ENCODE results near the gene SART1.
A peak's percentile ranks its signal among the peaks of the same experiment; 100 is the strongest.
"Not testable (repeated sequence)": the region's sequence is repeated elsewhere in the genome, so short reads cannot be mapped to it uniquely, and the experiment has no call there.

The SART1 gene

GRCh38 chr11:65981972-65982823 is 20.7 kb downstream of the SART1 start:
- no peak overlapping the region for H3K27ac ChIP-seq
- no peak overlapping the region for H3K4me3 ChIP-seq

GRCh38 chr11:65982824-65983588 is 21.5 kb downstream of the SART1 start:
- Histone ChIP-seq H3K4me3 (no peak overlapping the region), H3K27ac (no peak overlapping the region)

- Histone ChIP-seq H3K4me3 (no peak overlapping the region), H3K27ac (no peak overlapping the region)
Measured at GRCh38 chr11:65983589-65983987, 22.1 kb downstream of the SART1 start.

- no peak overlapping the region for H3K4me3 ChIP-seq
- H3K27ac ChIP-seq = no peak overlapping the region
Measured at GRCh38 chr11:65987336-65987735, 25.8 kb downstream of the SART1 start.

- H3K4me3 ChIP-seq = no peak overlapping the region
Measured at GRCh38 chr11:65988791-65989592, 27.5 kb downstream of the SART1 start.

GRCh38 chr11:65992056-65992455 is 30.5 kb downstream of the SART1 start:
- Histone ChIP-seq H3K4me3 (no peak overlapping the region), H3K27ac (no peak overlapping the region)

More at GRCh38 chr11:65988791-65989592, 27.5 kb downstream of the SART1 start:
- H3K27ac ChIP-seq = peak overlapping the region in 5 of 21 experiments; percentile 16 to 47 (median 37)

- Histone ChIP-seq H3K4me3 (no peak overlapping the region), H3K27ac (no peak overlapping the region)
Measured at GRCh38 chr11:65997286-65997685, 35.8 kb downstream of the SART1 start.

GRCh38 chr11:66001942-66002647 is 40.6 kb downstream of the SART1 start, which contains the start of the genes BANF1 and EIF1AD:
BANF1 (plus strand) TSS chr11:66002503; CDS start chr11:66003251, 748 bp downstream.
EIF1AD (minus strand) TSS chr11:66002157; CDS start chr11:66000389, 1,768 bp downstream.
- Histone ChIP-seq H3K27ac (peak within 1 kb of the TSS; percentile 43 to 98 (median 92)), H3K4me3 (peak within 1 kb of the TSS; percentile 54 to 96 (median 92))

- peak overlapping the region; percentile 43 to 98 (median 92) for H3K27ac ChIP-seq
- peak overlapping the region; percentile 54 to 96 (median 92) for H3K4me3 ChIP-seq
Measured at GRCh38 chr11:66002648-66003225, 41.2 kb downstream of the SART1 start.

GRCh38 chr11:66003291-66003690 is 41.8 kb downstream of the SART1 start:
- H3K4me3 ChIP-seq = peak overlapping the region; percentile 54 to 96 (median 92)
- H3K27ac ChIP-seq = peak overlapping the region in 16 of 21 experiments; percentile 86 to 98 (median 92)

- H3K27ac ChIP-seq = no peak overlapping the region
- no peak overlapping the region for H3K4me3 ChIP-seq
Measured at GRCh38 chr11:66004186-66004585, 42.7 kb downstream of the SART1 start.

GRCh38 chr11:66006134-66006890 is 44.8 kb downstream of the SART1 start:
- H3K27ac ChIP-seq = peak overlapping the region in 2 of 21 experiments; percentile 0 to 71
- no peak overlapping the region for H3K4me3 ChIP-seq

- Histone ChIP-seq H3K4me3 (no peak overlapping the region), H3K27ac (peak overlapping the region in 3 of 21 experiments; percentile 0 to 71 (median 3))
Measured at GRCh38 chr11:66006891-66007176, 45.3 kb downstream of the SART1 start.

- Histone ChIP-seq H3K4me3 (no peak overlapping the region), H3K27ac (peak overlapping the region in 3 of 21 experiments; percentile 1 to 71 (median 41))
Measured at GRCh38 chr11:66007201-66007634, 45.7 kb downstream of the SART1 start.

GRCh38 chr11:66008095-66008467 is 46.5 kb downstream of the SART1 start:
- Histone ChIP-seq H3K27ac (peak overlapping the region in 5 of 21 experiments; percentile 1 to 52 (median 31)), H3K4me3 (no peak overlapping the region)

- no peak overlapping the region for H3K4me3 ChIP-seq
- peak overlapping the region in 7 of 21 experiments; percentile 2 to 52 (median 31) for H3K27ac ChIP-seq
Measured at GRCh38 chr11:66008468-66009101, 47.1 kb downstream of the SART1 start.

GRCh38 chr11:66010036-66010435 is 48.5 kb downstream of the SART1 start:
- not testable (repeated sequence) for H3K4me3 ChIP-seq, H3K27ac ChIP-seq

Data from skin epidermis (tissue), 12 donors.